Endothelial cell of umbilical vein (primary cell): Measurements from ENCODE around the gene ARMC3. TPM values are rescaled to one million over a fixed set of nuclear protein-coding genes. Genes with fewer than 3 reads are reported as not detected.

Source experiments
- BruUV-seq: library from RNA; stranded (reverse); fragments of 400-500 nt; replicated peaks from 2 replicates; lab custom pipeline; 2021; lab: Mats Ljungman, UMichigan
- CTCF ChIA-PET: fragments of 300-600, 350-600 bp; sonication (Branson Sonifier 250); formaldehyde crosslinking; loops from one replicate; lab custom pipeline; 2021; ENCODE audit warnings: antibody characterized with exemption, inconsistent platforms; lab: Charles Lee
- POLR2A ChIA-PET: fragments of 300-600, 350-600 bp; sonication (Branson Sonifier 250); formaldehyde crosslinking; loops from one replicate; lab custom pipeline; 2021; ENCODE audit warnings: antibody characterized with exemption, inconsistent platforms; lab: Charles Lee
- DNase-seq: peaks from one replicate; pipeline ENCODE4 v3.0.0-alpha.2; 2011; ENCODE audit warnings: low read depth, low spot score
- FAIRE-seq: peaks from 2 replicates; lab custom pipeline; 2011; peaks lifted over from hg19 to GRCh38; lab: Jason Lieb, UNC
- H2AFZ ChIP-seq: 2 replicates; pipeline ENCODE4 v1.6.0; 2012; ENCODE audit warnings: low read depth, low read length, control low read depth, inconsistent platforms
- H3K27ac ChIP-seq: 2 replicates; pipeline ENCODE4 v1.5.1; 2011; ENCODE audit warnings: low read depth, mild to moderate bottlenecking, control low read depth, low read length, moderate library complexity; ENCODE audit not compliant: insufficient read depth
- H3K27me3 ChIP-seq, 2 experiments: 2 replicates each; pipeline versions ENCODE4 v1.6.0 to v1.6.1; 2011; ENCODE audit warnings: low read length in 2 of 2, mixed read lengths in 1 of 2; ENCODE audit not compliant: control insufficient read depth in 2 of 2, insufficient read depth in 2 of 2
- H3K36me3 ChIP-seq, 2 experiments: 2 replicates in 1 of 2; 3 replicates in 1 of 2; pipeline ENCODE4 v1.5.1; 2011; ENCODE audit warnings: low read length in 2 of 2, mild to moderate bottlenecking in 1 of 2, moderate library complexity in 1 of 2; ENCODE audit not compliant: control insufficient read depth in 2 of 2, insufficient read depth in 2 of 2; ENCODE audit errors: extremely low read depth in 1 of 2
- H3K4me1 ChIP-seq: 3 replicates; pipeline ENCODE4 v1.5.1; 2011; ENCODE audit warnings: mild to moderate bottlenecking, low read length; ENCODE audit not compliant: control insufficient read depth, insufficient read depth; ENCODE audit errors: extremely low read depth
- H3K4me2 ChIP-seq: 2 replicates; pipeline ENCODE4 v1.6.1; 2011; ENCODE audit warnings: low read length, control low read depth, mixed read lengths; ENCODE audit not compliant: insufficient read depth
- H3K4me3 ChIP-seq, 3 experiments: fragments of 200-600 bp in 1 of 3; sonication (generic), shearing (Covaris generic) in 1 of 3; replicated peaks in 1 of 3; 2 replicates each; pipeline ENCODE4 v1.5.1; 2011 to 2016; ENCODE audit warnings: control low read depth in 3 of 3, low read length in 3 of 3, mild to moderate bottlenecking in 2 of 3, inconsistent platforms in 1 of 3, low read depth in 1 of 3, moderate library complexity in 1 of 3; ENCODE audit not compliant: insufficient read depth in 1 of 3
- H3K79me2 ChIP-seq: 2 replicates; pipeline ENCODE4 v1.6.0; 2012; ENCODE audit warnings: low read length, inconsistent platforms; ENCODE audit not compliant: control insufficient read depth, insufficient read depth
- H3K9ac ChIP-seq: replicated peaks from 2 replicates; pipeline ENCODE3; 2011; ENCODE audit warnings: low read length, control low read depth; ENCODE audit not compliant: insufficient read depth; ENCODE audit errors: extremely low read depth
- H3K9me1 ChIP-seq: replicated peaks from 3 replicates; pipeline ENCODE4 v1.6.0; 2011; ENCODE audit warnings: mild to moderate bottlenecking, low read length; ENCODE audit not compliant: control insufficient read depth, insufficient read depth; ENCODE audit errors: extremely low read depth
- H3K9me3 ChIP-seq: replicated peaks from 2 replicates; pipeline ENCODE4 v1.5.1; 2012; ENCODE audit warnings: low read length, inconsistent platforms; ENCODE audit not compliant: control insufficient read depth, insufficient read depth
- H4K20me1 ChIP-seq: replicated peaks from 2 replicates; pipeline ENCODE3; 2011; ENCODE audit warnings: mild to moderate bottlenecking, low read length; ENCODE audit not compliant: control insufficient read depth, insufficient read depth; ENCODE audit errors: extremely low read depth
- EZH2 ChIP-seq: IDR thresholded peaks from 2 replicates; pipeline ENCODE4 v1.6.1; 2012; ENCODE audit warnings: borderline replicate concordance, low read depth, mild to moderate bottlenecking, moderate library complexity, low read length, inconsistent platforms; ENCODE audit not compliant: severe bottlenecking
- JUN ChIP-seq: IDR thresholded peaks from 2 replicates; pipeline ENCODE4 v1.6.1; 2011; ENCODE audit warnings: borderline replicate concordance, low read depth; ENCODE audit not compliant: insufficient read length, insufficient read depth
- MYC ChIP-seq: IDR thresholded peaks from one replicate; pipeline ENCODE4 v1.6.1; 2011; ENCODE audit warnings: mild to moderate bottlenecking, low read depth, low read length
- POLR2AphosphoS5 ChIP-seq: IDR thresholded peaks from 2 replicates; pipeline ENCODE4 v1.6.1; 2012; ENCODE audit warnings: low read depth, mild to moderate bottlenecking, control low read depth, low read length, moderate library complexity; ENCODE audit not compliant: insufficient read depth
- dilution Hi-C: fragments of 300-500 bp; cut with MboI; formaldehyde crosslinking; loops from one replicate; pipeline ENCODE4 v1.15.0; 2019; ENCODE audit warnings: low sequenced_read_pairs; ENCODE audit not compliant: extremely low pct_ligation_motif_present
- intact Hi-C: fragments of 100-400 bp; cut with micrococcal nuclease; formaldehyde crosslinking; loops from one replicate; pipeline ENCODE4 v1.10.0; 2022
- polyA plus RNA-seq, 4 experiments: library from polyadenylated mRNA; depleted of rRNA in 3 of 4; stranded (reverse) in 3 of 4; unstranded in 1 of 4; fragments of >200 nt; gene quantifications; 2 replicates each; pipeline versions ENCODE4 v1.2.1 to v1.2.3, GENCODE V29; 2011 to 2012; ENCODE audit warnings: missing spikeins in 1 of 4
- small RNA-seq: library from RNA; depleted of rRNA; stranded (forward); fragments of <200 nt; gene quantifications from one replicate; pipeline ENCODE3, GENCODE V24; 2012; ENCODE audit warnings: low replicate concordance, low read depth; ENCODE audit not compliant: insufficient read depth, insufficient read length
- total RNA-seq: library from RNA; stranded (reverse); gene quantifications from 2 replicates; pipeline ENCODE4 v1.2.3, GENCODE V29; 2021
- TF ChIP-seq, protein P1 (sequence below), 2 donors: IDR thresholded peaks; 1 replicate in 1 of 2; 2 replicates in 1 of 2; pipeline ENCODE4 v1.5.1; 2011; ENCODE audit warnings: low read length in 2 of 2, mild to moderate bottlenecking in 2 of 2, moderate library complexity in 2 of 2, control low read depth in 1 of 2, inconsistent platforms in 1 of 2, low read depth in 1 of 2; ENCODE audit not compliant: insufficient read depth in 1 of 2; ENCODE audit errors: extremely low read depth in 1 of 2

ARMC3 gene
- total and polyA plus RNA-seq, 2 donors (not counting 3 experiments of a cell fraction or from before 2014, with no cell fraction given): not detected

DNA sequence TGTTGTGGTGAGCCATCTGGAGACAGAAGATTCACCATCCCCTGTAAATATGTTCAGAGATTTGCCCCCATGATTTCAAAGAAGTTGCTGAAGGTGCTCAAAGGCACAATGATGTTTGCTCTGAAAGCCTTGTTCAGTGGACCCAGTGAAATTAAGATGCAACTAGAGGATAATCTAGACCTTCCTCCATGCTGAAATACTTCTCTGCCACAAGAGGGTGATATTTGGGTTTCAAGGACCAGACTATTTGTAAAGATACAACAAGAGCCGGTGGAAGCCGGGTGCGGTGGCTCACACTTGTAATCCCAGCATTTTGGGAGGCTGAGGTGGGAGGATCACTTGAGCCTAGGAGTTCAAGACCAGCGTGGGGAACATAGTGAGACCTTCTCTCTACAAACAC is 154.0 kb downstream of the ARMC3 start:
- dilution Hi-C loops: no loop called here
- H3K27ac ChIP-seq: no peak overlapping the region
- intact Hi-C loops: loop anchor here (2.0 kb wide), 1 partner anchor 211 kb away; no protein-coding TSS in a partner anchor
- H2AFZ ChIP-seq: no peak overlapping the region
- ChIA-PET CTCF (interaction anchor here (1.6 kb wide), 1 partner anchor 13 kb away, joined by 7 read pairs; the partner anchor contains the start of gene MSRB2), POLR2A (no interaction called here)
- H3K4me3 ChIP-seq: no peak overlapping the region
- no peak overlapping the region for H3K4me2 ChIP-seq
- FAIRE-seq: no peak
- H3K27me3 ChIP-seq: peaks cover 11 to 34% of the 10 kb centered on the region in 2 experiments
- no peaks in the 10 kb centered on the region for H3K79me2 ChIP-seq
- H3K36me3 ChIP-seq: no peaks in the 10 kb centered on the region
- DNase-seq: peak; percentile 7
- H4K20me1 ChIP-seq: no peaks in the 10 kb centered on the region
- no TSS peak for BruUV-seq
- no peak overlapping the region for H3K9ac ChIP-seq
- H3K9me1 ChIP-seq: no peaks in the 10 kb centered on the region
- H3K9me3 ChIP-seq: no peaks in the 10 kb centered on the region
- TF ChIP-seq JUN (no peak), POLR2AphosphoS5 (no peak), MYC (no peak), EZH2 (no peak)
- TF ChIP-seq, protein P1, sequence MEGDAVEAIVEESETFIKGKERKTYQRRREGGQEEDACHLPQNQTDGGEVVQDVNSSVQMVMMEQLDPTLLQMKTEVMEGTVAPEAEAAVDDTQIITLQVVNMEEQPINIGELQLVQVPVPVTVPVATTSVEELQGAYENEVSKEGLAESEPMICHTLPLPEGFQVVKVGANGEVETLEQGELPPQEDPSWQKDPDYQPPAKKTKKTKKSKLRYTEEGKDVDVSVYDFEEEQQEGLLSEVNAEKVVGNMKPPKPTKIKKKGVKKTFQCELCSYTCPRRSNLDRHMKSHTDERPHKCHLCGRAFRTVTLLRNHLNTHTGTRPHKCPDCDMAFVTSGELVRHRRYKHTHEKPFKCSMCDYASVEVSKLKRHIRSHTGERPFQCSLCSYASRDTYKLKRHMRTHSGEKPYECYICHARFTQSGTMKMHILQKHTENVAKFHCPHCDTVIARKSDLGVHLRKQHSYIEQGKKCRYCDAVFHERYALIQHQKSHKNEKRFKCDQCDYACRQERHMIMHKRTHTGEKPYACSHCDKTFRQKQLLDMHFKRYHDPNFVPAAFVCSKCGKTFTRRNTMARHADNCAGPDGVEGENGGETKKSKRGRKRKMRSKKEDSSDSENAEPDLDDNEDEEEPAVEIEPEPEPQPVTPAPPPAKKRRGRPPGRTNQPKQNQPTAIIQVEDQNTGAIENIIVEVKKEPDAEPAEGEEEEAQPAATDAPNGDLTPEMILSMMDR (IDR thresholded peaks at IDR 0.05; ENCODE audit: extremely low read depth in 1 of 2, insufficient read depth in 1 of 2, low read depth in 1 of 2, low read length in 2 of 2): peak in 1 of 2 donors; percentile 20
- H3K4me1 ChIP-seq: no peaks in the 10 kb centered on the region

Small RNA genes within 50 kb of the gene (small RNA-seq; reads per million reads assigned to genes)
- not detected for gene RNA5SP304

Other genes with a start within 250 kb of the ARMC3 start
- gene PIP4K2A, start 213.5 kb upstream of the ARMC3 start, total RNA-seq: 32.6 and 35.4 TPM in 2 replicates
- gene PIP4K2A, start 213.5 kb upstream of the ARMC3 start, polyA plus RNA-seq: 10.3 and 11.8 TPM in 2 replicates
- 16.2 and 19.4 TPM in 2 replicates for gene MSRB2, start 167.5 kb downstream of the ARMC3 start, total RNA-seq
- 19.6 and 20.6 TPM in 2 replicates for gene MSRB2, start 167.5 kb downstream of the ARMC3 start, polyA plus RNA-seq